Muscle layer of duodenum (tissue), 2 donors: ENCODE data around the gene SLC8A3.

Source experiments
- H3K27ac ChIP-seq: one replicate; pipeline ENCODE4 v1.7.0; 2013; ENCODE audit warnings: mild to moderate bottlenecking, low read length
- H3K27me3 ChIP-seq: one replicate; pipeline ENCODE4 v1.7.0; 2013; ENCODE audit warnings: low read depth, mild to moderate bottlenecking, control low read depth, low read length
- H3K36me3 ChIP-seq, 2 donors: one replicate each; pipeline ENCODE4 v1.7.0; 2013; ENCODE audit warnings: low read length in 2 of 2, control low read depth in 1 of 2, mild to moderate bottlenecking in 1 of 2; ENCODE audit not compliant: insufficient read depth in 2 of 2, control insufficient read depth in 1 of 2
- H3K4me1 ChIP-seq, 2 donors: one replicate each; pipeline ENCODE4 v1.7.0; 2013; ENCODE audit warnings: low read length in 2 of 2, mild to moderate bottlenecking in 2 of 2, control low read depth in 1 of 2, moderate library complexity in 1 of 2; ENCODE audit not compliant: insufficient read depth in 2 of 2, control insufficient read depth in 1 of 2
- H3K4me3 ChIP-seq, 2 donors: one replicate each; pipeline ENCODE4 v1.7.0; 2013; ENCODE audit warnings: low read length in 2 of 2, low read depth in 1 of 2, mild to moderate bottlenecking in 1 of 2
- H3K9me3 ChIP-seq, 2 donors: one replicate each; pipeline ENCODE4 v1.7.0; 2013; ENCODE audit warnings: low read length in 2 of 2, control low read depth in 1 of 2, mild to moderate bottlenecking in 1 of 2; ENCODE audit not compliant: control insufficient read depth in 1 of 2
- donor health status: healthy.

SLC8A3 gene

DNA sequence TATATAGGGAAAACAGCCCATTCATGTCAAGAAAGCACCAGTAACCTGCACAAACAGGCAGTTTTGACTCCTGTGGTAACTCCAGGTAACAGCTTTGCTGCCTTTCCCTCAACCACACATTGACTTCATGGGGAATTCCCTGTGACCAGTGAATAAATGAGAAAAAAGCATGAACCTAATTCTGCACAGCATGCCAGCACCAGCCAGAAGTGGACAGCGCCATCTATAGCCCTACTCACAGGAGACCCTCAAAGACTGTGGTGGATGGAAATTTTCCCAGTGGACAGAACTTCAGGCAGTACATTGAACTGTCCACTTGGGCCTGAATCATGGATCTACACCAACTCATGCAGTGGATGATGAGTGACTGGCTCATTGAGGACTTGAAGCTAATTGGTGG is 152.1 kb downstream of the SLC8A3 start:
- Histone ChIP-seq H3K27ac (no peak overlapping the region), H3K36me3 (no peaks in the 10 kb centered on the region), H3K4me1 (no peaks in the 10 kb centered on the region), H3K27me3 (no peaks in the 10 kb centered on the region), H3K4me3 (no peak overlapping the region), H3K9me3 (no peaks in the 10 kb centered on the region)

GRCh38 chr14:70034257-70034656 is 154.5 kb downstream of the SLC8A3 start:
- no peak overlapping the region for H3K27ac ChIP-seq
- no peaks in the 10 kb centered on the region for H3K36me3 ChIP-seq
- H3K4me3 ChIP-seq = no peak overlapping the region
- no peaks in the 10 kb centered on the region for H3K27me3 ChIP-seq
- H3K9me3 ChIP-seq = no peaks in the 10 kb centered on the region
- no peaks in the 10 kb centered on the region for H3K4me1 ChIP-seq

GRCh38 chr14:70033561-70033960 is 155.2 kb downstream of the SLC8A3 start:
- H3K27me3 ChIP-seq = no peaks in the 10 kb centered on the region
- H3K4me1 ChIP-seq = no peaks in the 10 kb centered on the region
- H3K9me3 ChIP-seq = no peaks in the 10 kb centered on the region
- H3K27ac ChIP-seq = no peak overlapping the region
- H3K4me3 ChIP-seq = no peak overlapping the region
- H3K36me3 ChIP-seq = no peaks in the 10 kb centered on the region

DNA sequence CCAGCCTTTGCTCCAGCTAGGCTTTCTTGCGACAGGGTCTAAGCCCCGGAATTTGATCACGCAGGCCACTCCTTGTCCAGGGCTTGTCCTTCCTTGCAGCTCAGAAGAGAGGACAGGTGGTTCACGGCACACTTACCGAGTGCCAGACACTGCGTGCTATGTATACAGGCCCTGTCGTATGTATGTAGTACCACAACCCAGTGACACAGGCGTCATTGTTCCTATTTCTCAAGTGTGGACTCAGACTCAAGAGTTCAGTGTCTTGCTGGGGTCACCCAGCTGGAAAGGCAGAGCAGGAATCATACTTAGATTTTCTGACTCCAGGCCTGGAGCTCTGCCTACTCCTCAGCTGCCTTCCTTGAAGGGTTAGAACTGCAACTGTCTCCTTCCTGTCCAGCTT is 155.6 kb downstream of the SLC8A3 start:
- Histone ChIP-seq H3K27me3 (no peaks in the 10 kb centered on the region), H3K4me3 (no peak overlapping the region), H3K36me3 (no peaks in the 10 kb centered on the region), H3K9me3 (no peaks in the 10 kb centered on the region), H3K27ac (no peak overlapping the region), H3K4me1 (no peaks in the 10 kb centered on the region)

DNA sequence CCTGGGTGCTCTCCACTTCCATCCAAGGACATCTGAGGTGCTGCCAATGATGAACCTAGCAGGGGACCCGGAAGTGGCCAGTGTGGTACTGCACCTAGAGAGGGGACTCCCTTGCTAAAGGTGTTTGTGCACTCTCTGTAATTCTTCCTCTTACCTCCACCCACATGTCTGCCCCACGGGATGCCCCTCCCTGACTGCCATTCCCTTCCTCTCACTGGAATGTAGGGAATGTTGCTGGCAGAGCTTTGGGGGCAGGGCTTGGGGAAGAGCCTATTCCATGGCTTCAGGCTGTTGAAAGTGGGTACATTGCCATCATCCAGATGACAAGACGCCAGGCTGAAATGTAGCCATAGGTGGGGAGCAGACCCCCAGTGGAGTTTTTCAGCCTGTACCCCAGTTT is 156.3 kb downstream of the SLC8A3 start:
- Histone ChIP-seq H3K9me3 (no peaks in the 10 kb centered on the region), H3K27me3 (no peaks in the 10 kb centered on the region), H3K36me3 (no peaks in the 10 kb centered on the region), H3K27ac (no peak overlapping the region), H3K4me1 (no peaks in the 10 kb centered on the region), H3K4me3 (no peak overlapping the region)

- Histone ChIP-seq H3K36me3 (no peaks in the 10 kb centered on the region), H3K4me1 (no peaks in the 10 kb centered on the region), H3K27me3 (no peaks in the 10 kb centered on the region), H3K9me3 (no peaks in the 10 kb centered on the region), H3K4me3 (no peak overlapping the region), H3K27ac (no peak overlapping the region)
These were observed 156.7 kb downstream of the SLC8A3 start for GRCh38 chr14:70032016-70032415.

- no peak overlapping the region for H3K4me3 ChIP-seq
- H3K27ac ChIP-seq = no peak overlapping the region
- no peaks in the 10 kb centered on the region for H3K4me1 ChIP-seq
- H3K27me3 ChIP-seq = no peaks in the 10 kb centered on the region
- no peaks in the 10 kb centered on the region for H3K36me3 ChIP-seq
- H3K9me3 ChIP-seq = no peaks in the 10 kb centered on the region
These were observed 159.2 kb downstream of the SLC8A3 start for GRCh38 chr14:70029296-70030132.

- Histone ChIP-seq H3K27ac (no peak overlapping the region), H3K36me3 (no peaks in the 10 kb centered on the region), H3K4me3 (no peak overlapping the region), H3K9me3 (no peaks in the 10 kb centered on the region), H3K4me1 (no peaks in the 10 kb centered on the region), H3K27me3 (no peaks in the 10 kb centered on the region)
These were observed 160.8 kb downstream of the SLC8A3 start for GRCh38 chr14:70027785-70028428.

DNA sequence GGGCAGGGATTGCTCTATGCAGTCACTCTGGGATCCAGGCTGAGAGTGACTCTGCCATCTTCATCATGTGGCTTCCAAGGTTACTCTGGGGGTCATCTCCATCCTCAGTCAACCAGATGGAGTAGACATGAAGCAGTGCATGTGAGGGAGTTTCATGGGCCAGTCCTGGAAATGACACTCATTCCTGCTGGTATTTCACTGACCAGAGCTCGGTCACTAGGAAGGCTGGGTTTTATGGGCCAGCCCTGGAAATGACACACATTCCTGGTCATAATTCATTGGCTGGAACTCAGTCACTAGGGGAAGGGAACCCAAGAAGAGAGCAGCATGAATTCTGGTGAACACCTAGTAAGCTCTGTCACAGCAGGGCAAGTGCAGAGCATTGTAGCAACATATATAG is 164.9 kb downstream of the SLC8A3 start:
- Histone ChIP-seq H3K4me3 (no peak overlapping the region), H3K9me3 (no peaks in the 10 kb centered on the region), H3K36me3 (no peaks in the 10 kb centered on the region), H3K4me1 (no peaks in the 10 kb centered on the region), H3K27me3 (no peaks in the 10 kb centered on the region), H3K27ac (no peak overlapping the region)

DNA sequence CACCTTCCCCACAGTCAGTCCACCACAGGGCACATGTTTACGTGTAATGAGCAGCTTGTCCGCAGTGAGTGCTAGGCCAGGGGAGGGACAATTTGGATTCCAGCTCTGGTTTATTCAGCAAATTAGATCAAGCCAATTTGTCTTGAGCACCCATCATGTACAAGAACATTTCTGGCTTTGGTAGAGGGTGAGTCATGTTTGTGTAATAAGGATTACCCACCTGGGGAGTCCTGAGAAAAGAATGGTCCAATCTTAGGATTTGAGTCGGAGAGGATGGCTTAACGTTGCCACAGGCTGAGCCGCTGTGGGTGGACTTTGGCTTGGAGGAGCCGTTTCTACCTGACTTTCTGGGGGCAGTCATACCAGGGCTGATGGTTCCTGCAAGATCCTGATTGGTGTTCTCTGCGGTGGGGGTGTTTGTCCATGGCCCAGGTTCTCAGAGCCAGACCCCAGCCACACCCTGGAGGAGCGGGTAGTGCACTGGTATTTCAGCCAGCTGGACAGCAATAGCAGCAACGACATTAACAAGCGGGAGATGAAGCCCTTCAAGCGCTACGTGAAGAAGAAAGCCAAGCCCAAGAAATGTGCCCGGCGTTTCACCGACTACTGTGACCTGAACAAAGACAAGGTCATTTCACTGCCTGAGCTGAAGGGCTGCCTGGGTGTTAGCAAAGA is 165.8 kb downstream of the SLC8A3 start:
- H3K4me1 ChIP-seq = no peaks in the 10 kb centered on the region
- H3K4me3 ChIP-seq = no peak overlapping the region
- H3K9me3 ChIP-seq = no peaks in the 10 kb centered on the region
- H3K27ac ChIP-seq = no peak overlapping the region
- H3K36me3 ChIP-seq = no peaks in the 10 kb centered on the region
- H3K27me3 ChIP-seq = no peaks in the 10 kb centered on the region

DNA sequence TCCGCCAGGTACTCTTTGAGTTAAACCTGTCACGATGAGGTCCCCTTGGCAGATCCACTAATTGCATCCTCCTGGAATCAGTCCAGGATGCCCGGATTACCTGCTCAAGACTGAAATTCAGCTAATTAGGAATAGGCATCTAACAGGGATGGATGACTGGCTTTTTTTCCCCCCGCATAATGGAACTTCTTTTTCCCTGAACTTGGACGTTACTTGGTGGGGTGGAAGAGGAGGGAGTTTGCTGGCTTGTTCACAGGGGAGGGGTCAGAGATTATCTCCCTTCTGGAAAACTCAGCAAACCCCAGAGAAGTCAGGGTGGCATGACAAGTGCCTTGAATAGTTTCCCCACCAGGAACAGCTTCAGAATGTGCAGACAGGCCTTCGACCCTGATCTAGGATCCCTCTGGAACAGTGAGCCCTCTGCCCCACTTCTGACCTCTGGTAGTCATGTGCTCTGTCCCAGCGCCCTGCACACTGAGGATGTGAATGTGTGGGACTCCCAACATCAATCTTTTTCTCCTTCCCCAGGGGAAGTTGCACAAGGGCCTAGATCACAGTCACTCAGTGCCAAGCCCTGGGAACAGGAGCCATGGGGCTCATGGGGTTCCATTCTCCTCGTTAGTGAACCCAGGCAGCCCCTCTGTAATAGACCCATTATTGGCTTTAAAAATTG is 167.1 kb downstream of the SLC8A3 start:
- Histone ChIP-seq H3K36me3 (no peaks in the 10 kb centered on the region), H3K4me3 (no peak overlapping the region), H3K4me1 (no peaks in the 10 kb centered on the region), H3K27me3 (no peaks in the 10 kb centered on the region), H3K27ac (no peak overlapping the region), H3K9me3 (no peaks in the 10 kb centered on the region)
